HK-2 (cell line): ENCODE measurements around the gene TANC1.

Experiments
- DNase-seq: peaks from one replicate; pipeline ENCODE4 v3.0.0-alpha.2; 2018; ENCODE audit not compliant: unreplicated experiment

Gene TANC1

GRCh38 chr2:158968396-158969161 is at the start of gene TANC1:
TANC1 (plus strand) TSS chr2:158968640; CDS start chr2:159065911, 97,271 bp downstream.
- DNase-seq, result peak; percentile 93

DNA sequence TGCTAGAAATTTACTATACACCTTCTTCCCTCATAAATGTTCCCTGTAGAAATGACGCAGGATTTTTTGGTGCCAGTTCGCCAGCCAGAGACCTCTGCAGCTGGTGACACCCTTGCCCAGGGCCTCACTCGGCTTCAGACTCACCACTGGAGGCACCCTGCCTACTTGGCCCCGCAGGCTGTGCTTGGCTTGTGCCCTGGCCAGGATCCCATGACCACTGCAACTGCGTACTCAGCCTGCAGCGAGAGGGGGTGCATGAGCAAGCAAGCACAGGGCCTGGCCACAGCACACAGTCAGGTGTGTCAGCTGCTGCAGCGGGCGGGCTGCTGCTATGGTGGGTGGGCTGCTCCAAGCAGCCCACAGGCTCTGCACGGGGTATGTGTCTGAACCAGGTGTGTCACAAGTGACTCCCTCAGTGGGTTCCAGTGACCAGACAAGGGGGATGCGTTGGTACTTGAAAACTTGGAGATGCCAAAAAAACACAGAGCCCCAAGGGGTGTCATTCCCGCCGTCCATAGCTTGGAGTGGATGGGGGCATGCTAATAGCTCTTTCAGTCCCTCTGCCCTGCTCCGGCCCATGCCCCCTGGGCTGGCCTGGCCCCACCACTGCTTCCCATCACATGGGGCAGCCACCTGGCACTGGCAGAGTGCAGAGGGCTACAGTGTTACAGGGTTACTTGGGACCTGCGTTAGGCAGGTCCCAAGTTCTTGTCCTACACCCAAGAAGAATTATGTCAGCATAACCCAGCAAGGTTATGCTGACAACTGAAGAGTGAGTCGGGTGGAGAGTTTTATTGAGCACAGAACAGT is 46.6 kb upstream of the TANC1 start:
- DNase-seq, result no peak

DNA sequence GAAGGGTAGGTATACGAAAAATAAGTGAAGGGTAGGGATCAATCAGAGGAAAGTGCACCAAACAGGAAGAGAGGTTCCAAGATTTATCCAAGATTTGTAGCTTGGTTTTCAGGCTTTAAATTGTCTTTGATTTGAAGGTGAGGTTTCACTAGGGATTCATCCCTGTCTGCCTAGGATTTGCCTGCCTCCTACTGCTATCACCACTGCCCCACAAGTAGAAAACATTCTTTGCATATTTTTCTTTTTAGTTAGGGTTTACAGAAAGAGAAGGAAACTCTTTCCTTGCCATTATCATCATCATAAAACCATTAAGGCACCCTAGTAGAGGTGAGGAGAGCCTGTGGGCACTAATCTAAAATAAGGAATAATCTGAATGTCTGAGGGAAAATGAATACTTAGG is 45.8 kb upstream of the TANC1 start:
- DNase-seq, result no peak

GRCh38 chr2:158923180-158923594 is 45.3 kb upstream of the TANC1 start:
- no peak for DNase-seq

- DNase-seq, result no peak
Measured at GRCh38 chr2:158923641-158924040, 44.8 kb upstream of the TANC1 start.

DNA sequence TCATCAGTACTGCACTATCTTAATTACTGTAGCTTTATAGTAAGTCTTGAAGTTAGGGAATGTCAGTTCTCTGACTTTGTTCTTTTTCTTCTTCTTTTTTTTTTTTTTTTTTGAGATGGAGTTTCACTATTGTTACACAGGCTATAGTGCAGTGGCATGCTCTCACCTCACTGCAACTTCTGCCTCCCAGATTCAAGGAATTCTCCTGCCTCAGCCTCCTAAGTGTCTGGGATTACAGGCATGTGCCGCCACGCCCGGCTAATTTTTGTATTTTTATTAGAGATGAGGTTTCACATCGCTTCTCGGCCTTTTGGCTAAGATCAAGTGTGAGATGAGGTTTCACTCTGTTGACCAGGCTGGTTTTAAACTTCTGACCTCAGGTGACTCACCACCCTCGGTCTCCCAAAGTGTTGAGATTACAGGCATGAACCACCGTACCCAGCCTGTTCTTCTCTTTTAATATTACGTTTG is 41.9 kb upstream of the TANC1 start:
- DNase-seq, result peak; percentile 45

DNA sequence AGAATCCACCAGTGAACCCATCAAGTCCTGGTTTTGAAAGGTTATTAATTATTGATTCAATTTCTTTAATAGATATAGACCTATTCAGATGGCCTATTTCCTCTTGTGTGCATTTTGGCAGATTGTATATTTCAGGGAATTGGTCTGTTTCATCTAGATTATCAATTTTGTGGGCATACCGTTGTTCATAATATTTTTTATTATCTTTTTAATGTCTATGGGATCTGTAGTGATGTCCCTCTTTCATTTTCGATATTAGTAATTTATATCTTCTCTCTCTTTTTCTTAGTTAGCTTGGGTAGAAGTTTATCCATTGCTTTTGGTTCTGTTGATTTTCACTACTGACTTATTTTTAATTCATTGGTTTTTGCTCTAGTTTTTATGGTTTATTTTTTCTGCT is 39.9 kb upstream of the TANC1 start:
- no peak for DNase-seq

DNA sequence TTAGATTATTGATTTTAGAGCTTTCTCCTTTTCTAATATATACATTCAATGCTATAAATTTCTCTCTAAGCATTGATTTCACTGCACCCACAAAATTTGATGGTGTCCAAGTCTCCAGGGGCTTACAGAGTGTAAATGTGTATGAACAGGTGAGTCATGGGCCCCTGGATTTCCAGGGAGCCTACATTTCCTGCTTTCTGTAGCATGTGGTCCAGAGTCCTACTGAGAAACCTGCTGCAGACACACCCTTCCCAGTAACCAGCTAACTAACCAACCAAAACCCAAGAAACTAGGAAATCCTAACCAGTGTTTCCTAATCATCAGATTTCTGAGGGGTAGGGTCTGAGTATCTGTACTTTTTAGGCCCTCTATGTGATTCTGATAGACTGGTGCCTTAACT is 39.5 kb upstream of the TANC1 start:
- DNase-seq, result no peak

- DNase-seq, result no peak
Measured at GRCh38 chr2:158931572-158931971, 36.9 kb upstream of the TANC1 start.

DNA sequence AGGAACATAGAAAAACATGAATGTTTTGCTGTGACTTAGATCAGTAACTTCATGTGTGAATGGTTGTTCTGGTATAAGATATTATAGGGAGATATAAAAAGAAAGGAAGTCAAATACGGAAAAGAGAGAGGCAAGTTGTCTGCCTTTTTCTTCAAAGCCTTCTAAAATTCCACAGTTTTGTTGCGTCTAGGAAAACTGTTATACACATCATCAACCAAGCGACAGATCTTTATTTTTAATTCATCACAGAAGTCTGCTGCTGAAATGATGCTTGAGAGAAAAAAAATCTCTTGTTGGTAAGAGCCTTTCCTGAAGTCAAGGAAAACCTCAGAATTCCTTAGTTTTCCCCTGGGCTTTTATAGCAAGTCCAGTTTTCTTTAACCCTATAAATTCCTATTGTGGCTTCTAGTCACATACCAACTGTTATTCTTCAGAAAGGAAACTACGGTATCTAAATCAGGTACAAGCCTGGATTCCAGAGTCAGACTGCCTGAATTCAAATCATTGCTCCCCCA is 36.3 kb upstream of the TANC1 start:
- DNase-seq, result no peak

DNA sequence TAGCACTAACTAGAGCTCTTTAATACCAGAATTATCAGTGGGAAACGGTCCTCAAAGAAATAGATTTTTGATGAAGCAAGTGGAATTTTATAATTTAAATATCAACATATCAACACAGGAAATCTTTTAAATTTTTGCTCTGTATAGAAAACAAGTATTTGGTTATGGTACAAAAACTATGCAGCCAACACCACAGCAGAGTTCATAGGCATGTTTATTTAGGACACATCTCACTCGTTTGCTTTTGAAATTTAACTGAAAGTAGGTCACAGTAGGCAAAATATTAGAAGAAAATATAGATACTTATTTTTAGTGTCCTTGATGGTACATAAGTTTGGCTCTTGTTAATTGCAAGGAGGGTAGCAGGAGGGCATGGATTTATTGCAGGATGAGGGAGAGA is 34.3 kb upstream of the TANC1 start:
- no peak for DNase-seq

GRCh38 chr2:158935617-158936016 is 32.8 kb upstream of the TANC1 start:
- no peak for DNase-seq

DNA sequence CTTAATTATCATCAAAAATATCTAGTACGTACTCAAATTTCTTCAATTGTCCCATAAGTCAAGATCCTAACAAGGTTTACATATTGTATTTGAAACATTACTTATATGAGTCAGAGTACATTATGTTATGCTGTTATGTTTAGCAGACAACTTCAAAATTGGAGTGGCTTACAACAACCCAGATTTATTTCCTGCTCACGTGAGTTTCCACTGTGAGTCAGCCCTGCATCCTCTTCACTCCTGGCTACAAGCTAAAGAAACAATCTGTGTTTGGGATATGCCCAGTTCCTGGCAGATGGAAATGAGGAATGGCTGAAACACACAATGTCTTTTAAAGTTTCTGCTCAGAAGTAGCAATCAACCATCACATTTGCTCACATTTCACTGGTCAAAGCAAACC is 31.5 kb upstream of the TANC1 start:
- DNase-seq, result no peak

GRCh38 chr2:158940356-158940755 is 28.1 kb upstream of the TANC1 start:
- no peak for DNase-seq

GRCh38 chr2:158943973-158944372 is 24.5 kb upstream of the TANC1 start:
- no peak for DNase-seq

- no peak for DNase-seq
Measured at GRCh38 chr2:158948964-158949699, 19.3 kb upstream of the TANC1 start.

- DNase-seq, result no peak
Measured at GRCh38 chr2:158953454-158953853, 15.0 kb upstream of the TANC1 start.

- peak; percentile 71 for DNase-seq
Measured at GRCh38 chr2:158953926-158954763, 14.3 kb upstream of the TANC1 start.

DNA sequence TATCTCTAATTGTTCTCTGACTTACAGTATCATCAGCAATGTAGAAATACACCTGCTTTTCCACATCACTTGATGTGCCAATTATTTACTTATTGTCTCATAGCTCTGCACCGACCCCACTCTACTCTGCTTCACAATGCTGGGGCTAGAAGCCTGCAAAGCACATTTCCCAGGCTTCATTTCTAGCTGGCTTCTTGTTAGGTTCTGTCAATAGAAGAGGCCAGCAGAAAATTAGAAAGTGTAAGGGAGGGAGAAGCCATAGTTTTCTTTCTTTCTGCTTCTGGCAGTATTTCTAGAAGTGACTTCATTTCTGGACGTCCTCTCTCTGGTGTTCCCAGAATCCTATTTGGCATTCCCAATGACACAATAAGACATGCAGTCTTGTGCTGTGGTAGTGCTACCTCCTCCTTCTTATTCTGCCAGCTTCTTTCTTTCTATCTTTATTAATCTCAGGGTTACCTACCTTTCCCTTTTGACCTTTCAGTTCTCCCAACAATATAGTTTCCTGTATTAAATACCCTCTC is 12.5 kb upstream of the TANC1 start:
- DNase-seq, result no peak

GRCh38 chr2:158958365-158958764 is 10.1 kb upstream of the TANC1 start:
- no peak for DNase-seq

- DNase-seq, result no peak
Measured at GRCh38 chr2:158960193-158960592, 8.2 kb upstream of the TANC1 start.
